Measurements from ENCODE around the gene LPAR1. TPM values are rescaled to one million over a fixed set of nuclear protein-coding genes. Genes with fewer than 3 reads are reported as not detected.
A peak's percentile ranks its signal among the peaks of the same experiment; 100 is the strongest.

LPAR1 gene
- total RNA-seq, 1 donor from 2014 or later = 16.7 TPM

DNA sequence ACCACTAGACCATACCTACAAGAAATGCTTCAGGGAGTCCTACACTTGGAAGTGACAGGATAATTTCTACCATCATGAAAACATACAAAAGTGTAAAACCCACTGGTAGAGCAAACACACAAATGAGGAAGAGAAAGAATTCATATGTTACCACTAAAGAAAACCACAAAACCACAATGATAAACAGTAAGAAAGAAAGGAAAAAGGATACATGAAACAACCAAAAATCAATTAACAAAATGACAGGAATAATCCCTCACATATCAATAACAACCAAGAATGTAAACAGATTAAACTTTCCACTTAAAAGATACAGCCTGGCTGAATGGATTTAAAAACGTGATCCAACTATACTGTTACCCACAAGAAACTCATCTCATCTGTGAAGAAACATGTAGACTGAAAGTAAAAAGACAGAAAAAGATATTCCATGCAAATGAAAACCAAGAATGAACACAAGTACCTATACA lies 83.4 kb downstream of the LPAR1 start:
- no peak for DNase-seq (ENCODE audit: low spot score)

DNA sequence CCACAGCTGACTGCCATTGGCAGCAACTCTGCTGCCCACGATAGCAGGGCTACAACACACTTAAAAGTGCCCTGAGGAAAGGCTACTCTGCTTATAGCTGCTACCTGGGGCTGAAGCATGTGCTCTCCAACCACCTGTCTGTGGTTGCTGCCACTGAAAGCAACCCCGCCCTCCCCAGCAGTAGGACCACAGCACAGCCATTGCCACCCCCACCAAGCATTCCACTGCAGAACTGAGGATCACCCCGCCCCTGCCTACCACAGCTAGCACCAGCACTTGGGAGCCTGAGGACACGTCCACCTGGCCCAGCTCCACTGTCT lies 85.8 kb downstream of the LPAR1 start:
- DNase-seq (ENCODE audit: low spot score) = no peak

DNA sequence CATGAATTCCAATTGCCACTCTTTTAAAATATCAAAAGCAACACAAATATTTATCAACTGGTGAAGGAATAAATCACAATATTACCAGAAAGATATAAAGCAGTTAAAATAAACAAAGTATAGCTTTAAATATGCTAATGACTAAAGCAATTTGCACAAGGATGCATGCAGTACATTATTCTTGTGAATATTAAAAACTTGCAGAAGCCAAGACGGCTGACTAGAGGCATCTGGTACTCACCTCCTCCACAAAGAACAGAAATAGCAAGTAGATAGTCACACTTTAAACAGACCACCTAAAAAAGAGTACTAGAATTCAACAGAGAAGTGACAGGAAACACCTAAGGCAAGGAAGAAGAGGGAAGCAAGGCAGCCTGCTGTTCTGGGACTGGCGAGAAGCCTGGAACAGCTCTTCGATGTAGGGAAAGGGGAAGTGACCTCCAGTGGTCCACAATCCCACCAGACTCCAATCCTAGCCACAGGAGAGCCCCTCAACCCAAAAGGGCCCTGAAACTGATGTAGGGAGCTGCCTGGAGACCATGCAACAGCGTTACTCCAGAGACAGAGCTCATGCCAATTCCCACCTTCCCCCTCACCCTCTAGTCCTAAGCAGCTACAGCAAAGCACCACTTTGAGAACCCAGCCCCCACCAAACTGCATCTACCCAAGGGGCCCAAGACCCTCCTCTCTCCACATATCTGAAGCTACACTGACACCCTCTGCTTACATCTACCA lies 86.3 kb downstream of the LPAR1 start:
- no peak for DNase-seq (ENCODE audit: low spot score)

DNA sequence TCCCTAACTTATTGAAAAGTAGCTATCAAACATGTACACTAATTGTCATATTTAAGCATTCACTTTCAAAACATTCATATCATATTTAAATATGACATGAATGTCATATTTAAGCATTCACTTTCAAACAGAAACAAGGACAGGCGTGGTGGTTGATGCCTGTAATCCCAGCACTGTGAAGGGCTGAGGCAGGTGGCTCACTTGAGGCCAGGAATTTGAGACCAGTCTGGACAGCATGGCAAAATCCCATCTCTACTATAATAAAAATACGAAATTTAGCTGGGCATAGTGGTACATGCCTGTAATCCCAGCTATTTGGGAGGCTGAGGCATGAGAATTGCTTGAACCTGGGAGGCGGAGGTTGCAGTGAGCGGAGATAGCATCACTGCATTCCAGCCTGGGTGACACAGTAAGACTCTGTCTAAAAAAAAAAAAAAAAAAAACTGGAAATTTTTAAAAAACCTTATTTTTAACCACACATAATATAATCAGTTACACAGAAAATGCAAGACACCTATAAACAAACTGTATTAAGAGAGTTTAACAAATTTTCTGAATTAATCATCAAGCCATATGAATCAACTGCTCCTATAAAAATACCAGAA lies 88.1 kb downstream of the LPAR1 start:
- DNase-seq (ENCODE audit: low spot score) = no peak

DNA sequence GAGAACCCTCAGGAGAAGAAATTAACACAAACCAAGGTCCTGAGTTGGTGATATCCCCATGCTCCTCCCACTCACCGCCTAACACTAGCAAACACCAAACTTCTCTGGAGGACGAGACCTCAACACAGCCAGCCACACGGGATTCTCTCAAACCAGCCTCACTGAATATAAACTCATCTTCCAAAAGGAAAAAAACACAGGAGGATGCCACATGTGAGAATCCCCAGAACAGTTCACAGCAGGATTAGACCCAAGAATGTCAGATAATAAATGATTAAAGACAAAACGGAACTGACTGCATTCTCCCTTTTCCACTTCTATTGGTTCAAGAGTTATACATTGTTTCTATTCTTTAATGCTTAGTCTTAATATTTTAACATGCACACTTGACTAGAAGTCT lies 89.2 kb downstream of the LPAR1 start:
- no peak for DNase-seq (ENCODE audit: low spot score)

DNA sequence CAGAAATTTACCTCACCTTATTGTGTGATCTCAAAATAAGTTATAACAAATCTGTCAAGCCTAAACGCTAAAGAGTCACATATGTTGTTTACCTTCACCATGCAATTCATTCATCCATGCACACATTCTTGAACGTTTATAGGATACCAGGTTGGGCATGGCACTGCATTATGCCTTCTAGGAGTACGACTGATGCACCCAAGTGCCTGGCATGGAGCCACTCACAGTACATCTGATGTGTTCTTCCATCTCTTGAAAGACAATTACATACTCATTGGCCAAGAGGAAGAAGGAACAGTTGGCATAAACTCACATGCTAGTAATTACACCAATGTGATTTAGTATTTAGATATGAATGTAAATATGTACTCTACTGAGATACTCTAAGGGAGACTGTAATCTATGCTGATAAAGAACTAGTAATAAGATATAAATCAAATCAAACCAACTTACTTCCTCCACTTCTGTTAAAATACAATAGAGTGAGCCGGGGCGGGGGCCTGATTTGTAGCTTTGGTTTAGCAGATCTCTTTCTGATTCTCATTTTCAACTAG lies 90.7 kb downstream of the LPAR1 start:
- no peak for DNase-seq (ENCODE audit: low spot score)

DNA sequence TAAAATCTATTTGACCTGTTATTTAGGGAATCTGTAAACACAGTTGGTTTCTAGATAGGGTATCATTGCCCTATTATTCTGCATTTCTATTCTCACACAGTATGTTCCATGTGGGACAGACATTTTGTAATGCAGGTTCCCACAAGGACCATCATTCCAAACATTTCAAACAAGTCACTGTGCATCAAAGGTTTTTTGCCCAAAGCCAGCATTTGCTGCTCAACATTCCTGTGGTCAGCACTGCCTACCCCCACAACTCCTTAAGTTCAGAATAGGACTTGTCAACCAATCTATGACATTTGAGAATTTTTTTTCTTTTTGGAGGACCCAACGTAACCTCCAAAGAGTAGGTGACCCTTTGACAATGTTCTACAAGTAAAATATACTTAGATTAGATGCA lies 95.7 kb downstream of the LPAR1 start:
- no peak for DNase-seq (ENCODE audit: low spot score)

DNA sequence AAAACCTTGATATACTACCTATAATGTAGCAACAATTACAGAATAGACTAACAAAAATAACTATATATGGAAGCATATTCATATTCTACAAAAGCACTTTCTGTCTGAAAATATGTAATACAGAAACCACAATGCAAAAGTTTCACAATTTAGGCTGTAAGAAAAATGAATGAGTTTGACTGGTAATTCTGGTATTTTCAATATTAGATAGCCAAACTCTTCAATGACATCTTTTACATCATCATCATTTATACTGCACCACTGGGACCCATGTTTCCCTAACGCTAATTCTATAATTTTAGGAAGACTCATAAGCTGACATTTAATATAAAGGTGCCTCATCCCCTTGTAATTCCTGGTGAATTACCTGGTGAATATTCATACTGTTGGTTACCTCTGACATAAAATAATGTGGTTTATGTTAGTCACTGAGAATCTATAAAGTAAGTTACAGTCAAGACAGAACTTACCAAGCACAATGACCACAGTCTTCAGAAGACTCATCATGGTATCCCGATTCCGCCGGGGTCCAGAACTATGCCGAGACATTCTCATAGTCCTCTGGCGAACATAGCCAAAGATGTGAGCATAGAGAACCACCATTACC lies 97.2 kb downstream of the LPAR1 start:
- no peak for DNase-seq (ENCODE audit: low spot score)

DNA sequence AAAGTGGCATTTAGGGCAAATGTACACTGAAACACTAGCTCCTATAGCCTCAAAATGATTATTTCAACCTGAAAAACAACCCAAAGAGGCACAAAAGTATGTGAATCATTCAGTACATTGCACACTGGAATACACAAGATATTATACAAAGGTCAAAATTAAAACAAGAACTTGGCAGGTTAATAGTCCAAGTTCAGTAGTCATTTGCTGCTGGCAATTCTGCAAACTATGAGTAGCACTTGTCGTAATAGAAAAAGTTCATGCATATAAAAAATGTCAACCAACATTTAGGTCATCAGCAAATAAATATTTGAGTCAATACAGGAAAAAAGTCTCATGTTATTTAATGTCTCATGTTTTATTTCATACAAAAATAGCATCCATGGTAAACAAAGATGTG lies 98.7 kb downstream of the LPAR1 start:
- no peak for DNase-seq (ENCODE audit: low spot score)

DNA sequence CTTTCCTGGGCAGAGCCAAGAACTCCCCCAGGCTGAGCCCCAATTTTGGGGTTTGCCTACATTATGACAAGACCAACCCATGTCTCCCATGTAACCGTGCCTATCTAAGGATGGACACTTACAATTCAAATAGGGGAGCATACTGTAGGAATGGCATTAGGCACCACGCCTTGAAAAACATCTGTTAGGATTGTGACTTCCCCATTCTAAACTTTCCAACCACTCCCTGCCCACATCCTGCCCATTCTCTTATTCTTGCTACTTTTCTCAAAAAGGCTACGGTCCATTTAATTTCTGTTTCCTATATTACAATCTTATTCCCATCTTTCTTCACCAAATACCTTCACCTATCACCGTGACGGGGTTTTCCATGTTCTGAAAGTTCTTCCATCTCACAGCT lies 99.2 kb downstream of the LPAR1 start:
- no peak for DNase-seq (ENCODE audit: low spot score)

DNA sequence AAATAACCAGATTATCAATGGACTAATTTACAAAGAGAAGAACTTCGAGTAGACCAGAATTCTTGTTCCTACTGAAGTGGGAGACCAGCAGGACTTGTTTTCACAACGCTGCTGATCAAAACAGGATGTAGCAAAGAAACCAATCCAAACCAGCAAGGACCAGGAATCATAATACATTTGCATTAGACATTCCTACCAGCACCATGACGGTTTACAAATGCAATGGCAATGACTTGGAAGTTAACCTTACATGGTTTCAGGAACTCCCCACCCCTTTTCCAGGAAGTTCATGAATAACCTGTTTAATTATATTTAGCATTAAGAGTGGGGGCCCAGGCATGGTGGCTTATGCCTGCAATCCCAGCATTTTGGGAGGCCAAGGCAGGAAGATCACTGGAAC lies 100.0 kb downstream of the LPAR1 start:
- no peak for DNase-seq (ENCODE audit: low spot score)

DNA sequence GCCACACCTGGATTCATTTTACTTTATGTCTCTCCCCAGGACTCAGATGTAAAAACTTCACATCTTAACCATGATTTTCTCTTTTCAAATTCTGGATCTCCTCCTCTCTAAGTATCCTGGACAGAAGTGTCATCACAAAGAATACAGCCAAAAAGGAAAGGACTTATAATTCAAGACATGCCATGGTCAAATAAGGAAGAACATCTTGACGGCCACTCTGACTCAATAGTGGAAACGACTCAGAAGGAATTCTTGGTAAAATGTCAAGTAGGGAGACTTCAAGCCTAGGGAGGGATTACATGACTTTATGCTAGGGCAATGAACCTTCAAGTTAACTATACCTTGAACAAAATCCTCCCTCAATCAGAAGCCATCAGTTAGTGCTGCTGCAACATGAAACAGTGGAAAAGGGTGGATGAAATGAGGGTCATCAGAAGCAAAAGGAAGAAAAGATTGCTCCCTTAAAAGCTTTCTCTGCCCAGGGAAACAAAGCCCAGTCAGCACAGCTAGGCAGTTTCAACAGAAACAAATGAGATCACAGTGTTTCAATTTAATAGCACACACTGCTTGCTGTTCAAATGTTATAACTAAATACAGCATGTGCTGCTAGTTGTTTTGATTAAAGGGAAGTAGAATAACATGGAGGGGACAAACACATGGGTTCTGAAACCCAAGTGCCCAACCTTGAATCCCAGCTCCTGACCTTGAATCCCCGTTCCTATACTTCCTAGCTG lies 101.4 kb downstream of the LPAR1 start:
- no peak for DNase-seq (ENCODE audit: low spot score)

DNA sequence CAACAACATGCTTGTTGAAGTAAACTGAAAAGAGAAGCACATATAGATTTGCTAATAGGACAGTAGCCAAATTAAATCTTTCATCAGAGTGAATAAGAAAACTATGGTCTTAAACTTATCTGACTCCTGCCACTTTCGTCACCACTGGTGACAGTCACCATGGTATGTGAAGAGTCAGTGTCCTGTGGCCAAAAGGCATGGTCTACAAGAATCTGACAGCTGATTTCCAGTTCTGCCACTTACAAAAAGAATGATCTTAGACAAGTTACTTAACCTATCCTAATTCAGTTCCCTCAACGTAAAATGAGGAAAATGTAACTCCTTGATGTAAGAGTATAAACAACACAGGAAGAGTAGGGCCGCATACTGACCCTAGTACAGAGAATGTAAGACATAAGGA lies 102.0 kb downstream of the LPAR1 start:
- no peak for DNase-seq (ENCODE audit: low spot score)

DNA sequence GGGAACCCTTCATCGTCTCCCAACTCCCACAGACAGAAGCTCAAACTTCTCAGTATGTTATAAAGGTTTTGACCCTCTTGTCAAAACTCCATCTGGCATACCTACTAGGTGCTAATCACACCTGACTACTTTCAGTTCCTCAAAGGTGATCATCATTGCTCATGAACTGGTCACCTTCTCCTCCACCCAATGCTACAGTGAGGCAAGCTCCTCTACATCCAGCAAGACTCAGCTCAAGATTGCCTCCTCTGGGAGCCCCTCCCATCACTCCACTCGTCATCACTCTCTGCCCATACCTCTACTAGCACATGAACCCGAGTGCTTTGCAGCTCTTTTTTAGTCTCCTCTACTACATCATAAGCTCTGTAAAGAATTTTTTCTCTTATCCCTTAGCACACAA lies 102.4 kb downstream of the LPAR1 start:
- no peak for DNase-seq (ENCODE audit: low spot score)

DNA sequence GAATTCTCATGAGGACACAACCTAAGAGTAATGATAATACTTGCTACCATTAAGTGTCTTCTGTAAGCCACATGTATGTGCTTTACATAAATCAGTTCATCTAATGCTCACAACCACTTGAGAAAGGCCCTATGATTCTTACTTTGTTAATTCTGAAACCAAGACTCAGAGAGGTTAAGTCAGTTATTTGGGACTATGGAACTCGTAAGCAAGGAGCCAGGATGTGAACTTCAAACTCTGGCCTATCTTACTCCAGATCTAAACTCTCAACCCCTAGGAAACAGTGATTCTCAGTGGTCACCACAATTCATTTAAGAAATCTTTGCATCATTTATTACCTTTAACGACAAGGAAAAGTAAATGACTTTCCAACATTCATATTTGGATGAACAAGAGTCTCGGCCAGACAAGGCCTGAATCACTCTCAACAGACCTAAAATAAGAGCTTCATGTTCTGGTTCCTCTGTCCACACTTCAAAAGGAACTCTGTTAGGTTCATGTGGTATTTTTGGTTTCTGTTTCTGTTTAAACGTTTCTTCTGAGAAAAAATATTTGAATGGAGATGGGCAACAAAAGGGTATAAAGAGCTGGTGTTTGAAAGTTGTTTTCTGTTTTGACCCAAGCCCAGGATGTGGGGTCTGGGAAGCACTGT lies 104.8 kb downstream of the LPAR1 start:
- no peak for DNase-seq (ENCODE audit: low spot score)

DNA sequence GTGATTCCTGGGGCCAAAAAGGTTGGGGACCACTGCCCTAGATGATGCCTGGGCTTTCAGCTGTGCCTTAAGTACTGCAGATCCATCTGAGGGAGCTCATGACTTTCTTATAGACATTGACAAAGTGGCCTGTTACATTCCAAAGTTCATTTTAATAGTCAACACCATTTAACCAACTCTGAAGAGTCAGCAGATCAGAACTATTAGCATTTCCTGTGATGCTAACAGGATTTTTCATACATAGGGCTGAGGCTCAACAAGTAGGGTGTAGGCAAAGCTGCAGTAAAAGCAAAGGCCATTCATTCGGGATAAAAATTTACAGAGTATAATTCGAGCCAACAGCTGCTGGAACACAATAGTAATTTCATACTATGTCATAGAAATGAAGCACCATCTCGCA lies 105.4 kb downstream of the LPAR1 start:
- no peak for DNase-seq (ENCODE audit: low spot score)

DNA sequence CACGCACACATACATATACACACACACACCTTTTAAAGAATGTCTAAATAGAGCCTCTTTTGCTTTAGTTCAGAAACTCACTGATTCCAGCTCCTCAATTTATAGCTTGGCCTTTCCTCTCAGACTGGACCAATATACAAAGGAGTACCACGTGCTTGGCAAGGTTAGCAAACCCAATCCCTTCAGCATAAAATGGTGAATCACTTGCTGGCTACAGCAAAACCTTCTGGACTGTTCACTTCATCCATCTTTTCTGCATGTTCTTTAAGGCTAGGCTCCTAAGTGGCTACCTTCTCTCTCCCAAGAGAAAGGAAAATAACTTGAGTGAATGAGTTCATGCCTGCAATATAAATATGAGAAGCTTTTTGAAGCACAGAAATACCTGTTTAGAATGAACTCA lies 109.7 kb downstream of the LPAR1 start:
- no peak for DNase-seq (ENCODE audit: low spot score)

DNA sequence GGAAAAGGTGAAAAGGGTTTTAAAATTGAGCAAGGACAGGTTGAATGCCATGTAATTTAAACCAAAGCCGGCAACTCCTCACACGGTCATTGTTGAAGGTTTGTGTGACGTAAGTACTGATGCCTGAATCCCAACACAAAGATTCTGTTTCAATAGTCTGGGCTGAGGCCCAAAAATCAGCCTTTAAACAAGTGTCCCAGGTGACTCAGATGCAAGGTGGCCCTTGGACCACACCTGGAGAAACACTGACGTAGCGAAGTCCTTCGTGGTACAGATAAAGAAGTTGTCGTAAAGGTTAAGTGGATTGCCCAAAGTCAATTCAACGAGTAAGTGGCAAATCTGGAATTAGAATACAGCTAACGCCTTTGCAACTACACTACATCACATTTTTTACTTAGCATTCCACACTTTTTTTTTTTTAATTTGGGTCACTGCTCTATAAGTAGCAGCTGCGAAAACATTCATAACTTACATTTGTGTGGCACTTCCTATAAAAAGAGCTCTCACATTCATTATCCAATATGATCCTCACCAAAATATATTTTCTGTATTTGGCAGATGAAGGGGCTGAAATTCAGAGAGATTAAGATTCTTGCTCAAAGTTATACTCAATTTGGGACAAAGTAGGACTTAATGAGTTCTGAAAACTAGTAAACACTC lies 111.3 kb downstream of the LPAR1 start:
- DNase-seq (ENCODE audit: low spot score) = peak; percentile 67

DNA sequence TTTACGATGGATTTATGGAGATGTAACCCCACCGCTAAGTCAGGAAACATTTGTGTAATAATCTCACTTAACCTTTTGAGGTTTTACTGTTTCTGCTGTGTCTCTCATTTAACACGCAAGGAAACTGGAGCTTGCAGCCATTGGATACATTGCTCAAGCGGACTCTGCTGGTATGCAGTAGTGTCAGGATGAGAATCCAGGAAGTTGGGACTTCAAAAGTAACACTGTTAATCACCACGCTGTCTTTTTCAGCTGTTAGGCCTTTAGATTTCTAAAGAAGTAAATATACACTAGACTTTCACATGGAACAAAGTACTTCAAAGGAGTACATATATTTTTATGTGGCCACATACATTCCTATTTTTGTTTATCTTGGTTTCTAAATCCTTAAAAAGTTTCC lies 114.7 kb downstream of the LPAR1 start:
- DNase-seq (ENCODE audit: low spot score) = no peak

DNA sequence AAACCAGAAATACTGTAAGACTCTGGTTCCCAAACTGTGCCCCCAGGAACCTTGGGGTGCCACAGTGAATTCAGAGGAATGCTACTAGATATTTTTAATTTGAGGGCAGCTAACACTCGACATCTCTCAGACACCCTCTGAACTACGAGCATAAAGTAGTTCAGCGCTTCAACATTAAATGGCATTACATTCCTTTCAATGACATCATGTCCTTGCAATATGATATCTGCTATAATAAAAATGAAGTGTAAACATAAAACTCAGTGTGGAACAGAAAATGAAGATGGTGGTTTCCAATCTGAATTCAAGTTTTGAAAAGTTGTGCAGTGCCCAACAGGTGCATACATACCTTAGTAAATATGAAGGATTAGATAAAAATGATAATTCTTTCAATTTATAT lies 116.1 kb downstream of the LPAR1 start:
- DNase-seq (ENCODE audit: low spot score) = no peak

DNA sequence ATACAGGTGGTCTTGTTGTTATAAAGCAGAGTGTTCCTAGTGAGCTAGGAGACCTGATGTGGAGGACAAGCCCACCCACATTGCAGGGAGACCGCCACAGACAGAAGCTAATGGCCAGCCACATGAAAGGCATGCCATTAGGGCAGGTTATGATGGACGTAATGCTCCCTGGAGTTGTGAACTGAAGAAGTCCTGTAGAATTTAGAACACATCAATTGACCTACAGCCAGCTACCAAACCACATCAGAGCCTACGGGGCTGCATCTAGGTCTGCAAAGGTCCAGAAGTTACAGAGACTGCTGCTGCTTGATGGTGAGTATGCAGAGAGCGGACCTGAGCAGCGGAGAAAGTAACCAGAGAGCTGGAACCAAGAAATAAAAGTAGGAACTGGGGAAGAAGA lies 116.6 kb downstream of the LPAR1 start:
- no peak for DNase-seq (ENCODE audit: low spot score)

All from mucosa of gallbladder (tissue), 1 donor.